Vagina (tissue), 2 donors: ENCODE measurements around the gene ANOS1.

ENCODE experiments used
- POLR2A ChIP-seq, 2 donors: fragments of 450-650 bp; IDR thresholded peaks; one replicate each; pipeline ENCODE4 v1.6.1; 2017; ENCODE audit warnings: antibody characterized with exemption in 2 of 2, mild to moderate bottlenecking in 2 of 2, moderate library complexity in 2 of 2
- TF ChIP-seq, protein P1 (sequence below), 3 experiments: fragments of 450-650 bp in 2 of 3; fragments of 200-600 bp in 1 of 3; sonication (generic) in 1 of 3; IDR thresholded peaks; one replicate each; pipeline ENCODE4 v1.5.1; 2017 to 2019; ENCODE audit warnings: antibody characterized with exemption in 3 of 3, mild to moderate bottlenecking in 2 of 3, moderate library complexity in 2 of 3

DNA sequence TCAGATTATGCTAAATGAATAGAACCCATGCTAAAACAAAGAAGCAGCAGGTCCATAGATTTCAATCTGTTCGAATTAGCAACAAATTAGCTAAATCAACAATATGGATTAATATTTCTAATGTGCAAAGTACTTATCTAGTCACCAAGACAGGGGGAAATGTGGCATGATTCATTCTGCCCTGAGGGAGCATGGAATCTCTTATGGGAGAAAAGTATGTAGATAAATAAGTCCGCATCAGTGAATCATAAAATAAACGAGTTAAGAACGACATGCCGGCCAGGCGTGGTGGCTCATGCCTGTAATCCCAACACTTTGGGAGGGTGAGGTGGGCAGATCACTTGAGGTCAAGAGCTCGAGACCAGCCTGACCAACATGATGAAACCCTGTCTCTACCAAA is 102.1 kb downstream of the ANOS1 start:
- TF ChIP-seq, protein P1, sequence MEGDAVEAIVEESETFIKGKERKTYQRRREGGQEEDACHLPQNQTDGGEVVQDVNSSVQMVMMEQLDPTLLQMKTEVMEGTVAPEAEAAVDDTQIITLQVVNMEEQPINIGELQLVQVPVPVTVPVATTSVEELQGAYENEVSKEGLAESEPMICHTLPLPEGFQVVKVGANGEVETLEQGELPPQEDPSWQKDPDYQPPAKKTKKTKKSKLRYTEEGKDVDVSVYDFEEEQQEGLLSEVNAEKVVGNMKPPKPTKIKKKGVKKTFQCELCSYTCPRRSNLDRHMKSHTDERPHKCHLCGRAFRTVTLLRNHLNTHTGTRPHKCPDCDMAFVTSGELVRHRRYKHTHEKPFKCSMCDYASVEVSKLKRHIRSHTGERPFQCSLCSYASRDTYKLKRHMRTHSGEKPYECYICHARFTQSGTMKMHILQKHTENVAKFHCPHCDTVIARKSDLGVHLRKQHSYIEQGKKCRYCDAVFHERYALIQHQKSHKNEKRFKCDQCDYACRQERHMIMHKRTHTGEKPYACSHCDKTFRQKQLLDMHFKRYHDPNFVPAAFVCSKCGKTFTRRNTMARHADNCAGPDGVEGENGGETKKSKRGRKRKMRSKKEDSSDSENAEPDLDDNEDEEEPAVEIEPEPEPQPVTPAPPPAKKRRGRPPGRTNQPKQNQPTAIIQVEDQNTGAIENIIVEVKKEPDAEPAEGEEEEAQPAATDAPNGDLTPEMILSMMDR (IDR thresholded peaks at IDR 0.05), result no peak
- TF ChIP-seq POLR2A (IDR thresholded peaks at IDR 0.05), result no peak
